Stimulated activated CD4-positive, alpha-beta T cell treated with anti-CD3 and anti-CD28 coated beads, Interleukin-1b, Interleukin-23, amount 100 ng/mL, for 4 hours (primary cell): Measurements from ENCODE around the gene PKD1.
A peak's percentile ranks its signal among the peaks of the same experiment; 100 is the strongest.
"Not testable (repeated sequence)": the region's sequence is repeated elsewhere in the genome, so short reads cannot be mapped to it uniquely, and the experiment has no call there.

Experiments used
- DNase-seq, 2 donors: peaks; one replicate each; pipeline ENCODE4 v3.0.0-alpha.2; 2020; ENCODE audit warnings: low read depth in 2 of 2

PKD1 gene

GRCh38 chr16:2150418-2151187 is 14.9 kb upstream of the PKD1 start:
- peak in 1 of 2 donors; percentile 23 for DNase-seq

- peak in 1 of 2 donors; percentile 24 for DNase-seq
Measured at GRCh38 chr16:2149630-2150417, 14.1 kb upstream of the PKD1 start.

GRCh38 chr16:2148714-2149629 is 13.3 kb upstream of the PKD1 start:
- DNase-seq, result no peak

- DNase-seq, result peak in 1 of 2 donors; percentile 49
Measured at GRCh38 chr16:2147981-2148671, 12.4 kb upstream of the PKD1 start, which contains the start of gene RAB26. Gene RAB26 (plus strand): TSS chr16:2148625. CDS start chr16:2148784, 159 bp downstream.

GRCh38 chr16:2147378-2147777 is 11.7 kb upstream of the PKD1 start:
- DNase-seq, result no peak

GRCh38 chr16:2145843-2146242 is 10.1 kb upstream of the PKD1 start:
- DNase-seq, result no peak

- DNase-seq, result no peak
Measured at GRCh38 chr16:2143878-2144485, 8.3 kb upstream of the PKD1 start.

- DNase-seq, result no peak
Measured at GRCh38 chr16:2142942-2143877, 7.5 kb upstream of the PKD1 start.

- not testable (repeated sequence) for DNase-seq
Measured at GRCh38 chr16:2135071-2135470, 627 bp downstream of the PKD1 start.

GRCh38 chr16:2133797-2134196 is 1.9 kb downstream of the PKD1 start:
- not testable (repeated sequence) for DNase-seq

- not testable (repeated sequence) for DNase-seq
Measured at GRCh38 chr16:2129890-2130447, 5.7 kb downstream of the PKD1 start.

- DNase-seq, result not testable (repeated sequence)
Measured at GRCh38 chr16:2129251-2129650, 6.4 kb downstream of the PKD1 start.

- DNase-seq, result peak in 1 of 2 donors; percentile 19
Measured at GRCh38 chr16:2127630-2128280, 7.9 kb downstream of the PKD1 start.

GRCh38 chr16:2126928-2127556 is 8.7 kb downstream of the PKD1 start:
- not testable (repeated sequence) for DNase-seq

- not testable (repeated sequence) for DNase-seq
Measured at GRCh38 chr16:2126161-2126743, 9.4 kb downstream of the PKD1 start.

GRCh38 chr16:2125609-2126008 is 10.1 kb downstream of the PKD1 start:
- not testable (repeated sequence) for DNase-seq

GRCh38 chr16:2124694-2125444 is 10.8 kb downstream of the PKD1 start:
- DNase-seq, result not testable (repeated sequence)
